ENCODE measurements around the gene LARP4B. TPM values are rescaled to one million over a fixed set of nuclear protein-coding genes. Genes with fewer than 3 reads are reported as not detected.

The LARP4B gene
- polyA plus RNA-seq, 1 donor from 2014 or later, result 14.2 TPM

DNA sequence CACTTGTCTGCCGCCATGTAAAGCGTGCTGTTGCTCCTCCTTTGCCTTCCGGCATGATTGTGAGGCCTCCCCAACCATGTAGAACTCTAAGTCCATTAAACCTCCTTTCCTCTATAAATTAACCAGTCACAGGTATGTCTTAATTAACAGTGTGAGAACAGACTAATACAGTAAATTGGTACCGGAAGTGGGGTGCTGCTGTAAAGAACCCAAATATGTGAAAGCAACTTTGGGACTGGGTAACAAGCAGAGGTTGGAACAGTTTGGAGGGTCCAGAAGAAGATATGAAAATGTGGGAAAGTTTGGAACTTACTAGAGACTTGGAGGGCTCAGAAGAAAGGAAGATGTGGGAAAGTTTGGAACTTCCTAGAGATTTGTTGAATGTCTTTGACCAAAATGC lies 135.3 kb downstream of the LARP4B start:
- H3K9me2 ChIP-seq (ENCODE audit: insufficient read depth, low read length), result no peaks in the 10 kb centered on the region
- H3K79me2 ChIP-seq (replicated peaks; ENCODE audit: insufficient read depth, low read length), result no peaks in the 10 kb centered on the region
- H3K9me3 ChIP-seq (ENCODE audit: low read length), result peaks cover 7% of the 10 kb centered on the region
- H4K20me1 ChIP-seq (ENCODE audit: insufficient read depth), result no peaks in the 10 kb centered on the region
- H2AFZ ChIP-seq (ENCODE audit: low read depth, low read length), result no peak overlapping the region
- no peaks in the 10 kb centered on the region for H3K36me3 ChIP-seq (ENCODE audit: insufficient read depth, low read length)
- no peak overlapping the region for H3K27ac ChIP-seq (ENCODE audit: low read length)
- no peak for TF ChIP-seq REST (IDR thresholded peaks at IDR 0.05; ENCODE audit: borderline replicate concordance)
- no peak for TF ChIP-seq EP300 (conservative IDR thresholded peaks at IDR 0.05; ENCODE audit: poor library complexity, severe bottlenecking)
- no peak for TF ChIP-seq RAD21 (conservative IDR thresholded peaks at IDR 0.05)
- no peak for TF ChIP-seq TAF1 (IDR thresholded peaks at IDR 0.05; ENCODE audit: low read depth)
- TF ChIP-seq SMC3 (conservative IDR thresholded peaks at IDR 0.05; ENCODE audit: poor library complexity), result no peak
- no peak for TF ChIP-seq POLR2AphosphoS5 (IDR thresholded peaks at IDR 0.05)
- TF ChIP-seq MXI1 (conservative IDR thresholded peaks at IDR 0.05; ENCODE audit: poor library complexity, severe bottlenecking), result no peak
- TF ChIP-seq EZH2 (IDR thresholded peaks at IDR 0.05; ENCODE audit: borderline replicate concordance, insufficient read depth, low read length, poor library complexity, severe bottlenecking), result no peak
- TF ChIP-seq, protein P1, sequence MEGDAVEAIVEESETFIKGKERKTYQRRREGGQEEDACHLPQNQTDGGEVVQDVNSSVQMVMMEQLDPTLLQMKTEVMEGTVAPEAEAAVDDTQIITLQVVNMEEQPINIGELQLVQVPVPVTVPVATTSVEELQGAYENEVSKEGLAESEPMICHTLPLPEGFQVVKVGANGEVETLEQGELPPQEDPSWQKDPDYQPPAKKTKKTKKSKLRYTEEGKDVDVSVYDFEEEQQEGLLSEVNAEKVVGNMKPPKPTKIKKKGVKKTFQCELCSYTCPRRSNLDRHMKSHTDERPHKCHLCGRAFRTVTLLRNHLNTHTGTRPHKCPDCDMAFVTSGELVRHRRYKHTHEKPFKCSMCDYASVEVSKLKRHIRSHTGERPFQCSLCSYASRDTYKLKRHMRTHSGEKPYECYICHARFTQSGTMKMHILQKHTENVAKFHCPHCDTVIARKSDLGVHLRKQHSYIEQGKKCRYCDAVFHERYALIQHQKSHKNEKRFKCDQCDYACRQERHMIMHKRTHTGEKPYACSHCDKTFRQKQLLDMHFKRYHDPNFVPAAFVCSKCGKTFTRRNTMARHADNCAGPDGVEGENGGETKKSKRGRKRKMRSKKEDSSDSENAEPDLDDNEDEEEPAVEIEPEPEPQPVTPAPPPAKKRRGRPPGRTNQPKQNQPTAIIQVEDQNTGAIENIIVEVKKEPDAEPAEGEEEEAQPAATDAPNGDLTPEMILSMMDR (IDR thresholded peaks at IDR 0.05; ENCODE audit: poor library complexity, severe bottlenecking), result no peak
- no peaks in the 10 kb centered on the region for H3K27me3 ChIP-seq (ENCODE audit: insufficient read depth, low read depth, low read length)
- H3K4me3 ChIP-seq (ENCODE audit: low read length), result no peak overlapping the region
- no peak overlapping the region for H3K4me2 ChIP-seq (ENCODE audit: low read length)
- no peak overlapping the region for H3K9ac ChIP-seq (ENCODE audit: low read length)
- no peaks in the 10 kb centered on the region for H3F3A ChIP-seq (ENCODE audit: insufficient read depth, low read length, poor library complexity, severe bottlenecking)

DNA sequence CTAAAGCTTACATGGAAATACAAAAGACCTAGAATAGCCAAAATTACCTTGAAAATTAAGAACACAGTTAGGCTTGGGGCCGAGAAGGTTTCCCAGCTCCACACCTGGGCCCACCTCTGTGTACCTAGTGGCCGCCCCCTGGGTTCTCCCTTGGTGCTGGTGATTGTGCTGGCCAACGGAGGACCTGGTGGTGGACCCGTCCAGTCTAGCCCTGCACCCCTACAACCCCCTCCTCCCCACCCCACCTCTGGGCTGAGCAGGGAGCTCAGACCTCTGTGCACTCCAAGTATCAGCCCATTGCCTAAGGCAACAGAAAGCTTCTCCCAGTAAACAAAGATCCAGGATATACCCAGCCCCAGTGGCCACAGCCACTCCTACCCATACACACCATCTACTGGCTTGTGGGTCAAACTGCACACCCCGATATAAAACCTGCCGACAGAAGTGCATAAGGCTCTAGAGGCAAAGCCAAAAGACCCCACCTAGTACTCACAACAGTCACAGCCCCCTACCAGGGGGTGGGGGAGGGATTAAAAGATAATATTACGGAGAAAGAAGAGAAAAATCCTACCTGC lies 137.0 kb downstream of the LARP4B start:
- Histone ChIP-seq H3K79me2 (replicated peaks; ENCODE audit: insufficient read depth, low read length) (no peaks in the 10 kb centered on the region), H3K27me3 (ENCODE audit: insufficient read depth, low read depth, low read length) (no peaks in the 10 kb centered on the region), H3F3A (ENCODE audit: insufficient read depth, low read length, poor library complexity, severe bottlenecking) (no peaks in the 10 kb centered on the region), H3K4me3 (ENCODE audit: low read length) (no peak overlapping the region), H3K4me2 (ENCODE audit: low read length) (no peak overlapping the region), H2AFZ (ENCODE audit: low read depth, low read length) (no peak overlapping the region), H3K9me3 (ENCODE audit: low read length) (peaks cover 7% of the 10 kb centered on the region), H3K36me3 (ENCODE audit: insufficient read depth, low read length) (no peaks in the 10 kb centered on the region), H3K9me2 (ENCODE audit: insufficient read depth, low read length) (no peaks in the 10 kb centered on the region), H4K20me1 (ENCODE audit: insufficient read depth) (no peaks in the 10 kb centered on the region), H3K9ac (ENCODE audit: low read length) (no peak overlapping the region), H3K27ac (ENCODE audit: low read length) (no peak overlapping the region)
- no peak for TF ChIP-seq SMC3 (conservative IDR thresholded peaks at IDR 0.05; ENCODE audit: poor library complexity)
- TF ChIP-seq POLR2AphosphoS5 (IDR thresholded peaks at IDR 0.05), result no peak

GRCh38 chr10:792792-793100 lies 138.8 kb downstream of the LARP4B start:
- H2AFZ ChIP-seq (ENCODE audit: low read depth, low read length), result no peak overlapping the region
- no peak overlapping the region for H3K4me3 ChIP-seq (ENCODE audit: low read length)
- TF ChIP-seq POLR2AphosphoS5 (IDR thresholded peaks at IDR 0.05) (no peak), SMC3 (conservative IDR thresholded peaks at IDR 0.05; ENCODE audit: poor library complexity) (no peak), MXI1 (conservative IDR thresholded peaks at IDR 0.05; ENCODE audit: poor library complexity, severe bottlenecking) (no peak), REST (IDR thresholded peaks at IDR 0.05; ENCODE audit: borderline replicate concordance) (no peak), RAD21 (conservative IDR thresholded peaks at IDR 0.05) (no peak), EP300 (conservative IDR thresholded peaks at IDR 0.05; ENCODE audit: poor library complexity, severe bottlenecking) (no peak), EZH2 (IDR thresholded peaks at IDR 0.05; ENCODE audit: borderline replicate concordance, insufficient read depth, low read length, poor library complexity, severe bottlenecking) (no peak), TAF1 (IDR thresholded peaks at IDR 0.05; ENCODE audit: low read depth) (no peak)
- TF ChIP-seq, protein P1 (IDR thresholded peaks at IDR 0.05; ENCODE audit: poor library complexity, severe bottlenecking), result no peak
- H3F3A ChIP-seq (ENCODE audit: insufficient read depth, low read length, poor library complexity, severe bottlenecking), result no peaks in the 10 kb centered on the region
- H3K36me3 ChIP-seq (ENCODE audit: insufficient read depth, low read length), result no peaks in the 10 kb centered on the region
- no peaks in the 10 kb centered on the region for H3K9me2 ChIP-seq (ENCODE audit: insufficient read depth, low read length)
- no peaks in the 10 kb centered on the region for H3K79me2 ChIP-seq (replicated peaks; ENCODE audit: insufficient read depth, low read length)
- no peaks in the 10 kb centered on the region for H4K20me1 ChIP-seq (ENCODE audit: insufficient read depth)
- no peak overlapping the region for H3K9ac ChIP-seq (ENCODE audit: low read length)
- no peaks in the 10 kb centered on the region for H3K27me3 ChIP-seq (ENCODE audit: insufficient read depth, low read depth, low read length)
- H3K4me2 ChIP-seq (ENCODE audit: low read length), result no peak overlapping the region
- H3K27ac ChIP-seq (ENCODE audit: low read length), result no peak overlapping the region
- H3K9me3 ChIP-seq (ENCODE audit: low read length), result peaks cover 7% of the 10 kb centered on the region
